ENCODE measurements around the gene MYT1.

MYT1 gene

DNA sequence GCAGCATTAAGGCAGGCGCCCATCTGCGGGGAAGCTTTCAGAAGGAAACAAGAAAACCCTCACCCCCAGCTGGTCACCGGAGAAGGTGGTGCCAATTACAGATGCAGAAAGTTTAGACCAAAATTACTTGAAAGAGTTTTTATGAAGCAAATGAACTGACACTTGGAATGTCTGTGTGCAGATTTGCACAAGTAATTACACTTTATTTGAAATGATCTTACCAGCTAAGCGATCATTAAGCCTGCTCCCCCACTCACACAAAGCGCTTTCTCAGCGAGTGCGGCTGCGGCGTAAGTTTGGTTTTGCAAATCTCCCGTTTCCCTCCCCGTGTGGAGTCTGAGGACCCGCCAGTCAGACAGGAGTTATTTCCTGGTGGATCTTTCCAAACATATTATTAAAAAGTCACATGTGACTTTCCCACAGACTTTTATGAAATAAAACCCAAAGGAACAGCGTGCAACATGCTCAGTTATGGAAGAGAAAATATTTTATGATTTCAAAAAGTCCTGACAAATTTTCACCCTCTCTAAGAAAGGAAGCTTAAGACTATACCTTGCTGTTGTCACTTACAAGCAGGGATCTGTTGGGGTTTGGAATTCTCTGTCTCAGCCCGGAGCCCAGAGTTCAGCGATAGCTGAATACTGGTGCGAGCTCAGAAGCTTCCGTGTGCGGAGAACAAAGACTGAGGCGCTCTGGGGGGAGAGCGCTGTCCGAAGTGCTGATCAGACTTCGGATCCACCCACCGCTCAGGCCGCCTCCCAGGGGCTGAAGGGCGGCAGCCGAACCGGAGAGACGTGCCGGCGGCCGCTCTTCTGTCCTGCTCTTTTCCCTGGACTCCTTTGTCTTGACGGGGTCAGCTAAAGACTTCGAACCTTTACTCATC lies 2.7 kb upstream of the MYT1 start:
- Histone ChIP-seq H3K9me3 (no peaks in the 10 kb centered on the region), H3K4me1 (no peaks in the 10 kb centered on the region), H3K27me3 (peaks cover 0 to 87% of the 10 kb centered on the region in 2 donors), H3K4me3 (no peak overlapping the region), H3K36me3 (no peaks in the 10 kb centered on the region), H3K27ac (no peak overlapping the region)
- TF ChIP-seq, protein P1, sequence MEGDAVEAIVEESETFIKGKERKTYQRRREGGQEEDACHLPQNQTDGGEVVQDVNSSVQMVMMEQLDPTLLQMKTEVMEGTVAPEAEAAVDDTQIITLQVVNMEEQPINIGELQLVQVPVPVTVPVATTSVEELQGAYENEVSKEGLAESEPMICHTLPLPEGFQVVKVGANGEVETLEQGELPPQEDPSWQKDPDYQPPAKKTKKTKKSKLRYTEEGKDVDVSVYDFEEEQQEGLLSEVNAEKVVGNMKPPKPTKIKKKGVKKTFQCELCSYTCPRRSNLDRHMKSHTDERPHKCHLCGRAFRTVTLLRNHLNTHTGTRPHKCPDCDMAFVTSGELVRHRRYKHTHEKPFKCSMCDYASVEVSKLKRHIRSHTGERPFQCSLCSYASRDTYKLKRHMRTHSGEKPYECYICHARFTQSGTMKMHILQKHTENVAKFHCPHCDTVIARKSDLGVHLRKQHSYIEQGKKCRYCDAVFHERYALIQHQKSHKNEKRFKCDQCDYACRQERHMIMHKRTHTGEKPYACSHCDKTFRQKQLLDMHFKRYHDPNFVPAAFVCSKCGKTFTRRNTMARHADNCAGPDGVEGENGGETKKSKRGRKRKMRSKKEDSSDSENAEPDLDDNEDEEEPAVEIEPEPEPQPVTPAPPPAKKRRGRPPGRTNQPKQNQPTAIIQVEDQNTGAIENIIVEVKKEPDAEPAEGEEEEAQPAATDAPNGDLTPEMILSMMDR (IDR thresholded peaks at IDR 0.05) = no peak
- DNase-seq = no peak
- intact Hi-C loops (cut with DNase I; ENCODE audit: low total_unique reads) = no loop called here

DNA sequence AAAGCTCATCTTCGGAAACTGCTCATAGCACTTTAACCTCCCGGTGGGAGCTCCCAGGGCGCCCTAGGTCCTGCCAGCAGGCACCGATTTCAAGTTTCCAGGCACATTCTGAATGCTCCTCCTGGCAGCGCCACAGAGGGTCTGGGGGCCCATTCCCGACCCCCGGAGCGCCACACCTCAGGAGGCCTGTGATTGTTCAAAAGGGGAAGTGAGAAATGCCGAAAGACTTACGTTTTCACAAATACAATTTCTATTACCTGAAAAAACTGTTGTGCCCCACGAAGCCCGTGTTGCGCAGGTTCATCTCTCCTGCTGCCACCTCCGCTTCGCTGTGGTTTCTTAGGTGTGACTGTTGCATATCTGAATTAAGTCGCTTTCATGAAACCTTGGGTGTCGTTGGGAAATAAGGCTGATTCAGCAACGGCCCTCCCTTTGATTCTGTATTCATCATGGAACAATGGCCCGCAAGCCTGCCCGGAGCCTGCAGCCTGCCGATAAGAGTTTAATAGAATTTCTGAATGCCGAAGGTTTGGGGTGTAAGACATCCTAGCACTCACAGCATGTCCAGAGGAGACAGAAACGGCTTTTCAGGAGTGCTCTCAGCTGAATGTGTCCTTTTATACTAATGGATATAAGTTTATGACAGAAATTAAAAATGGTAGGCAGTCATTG lies 1.9 kb upstream of the MYT1 start:
- Histone ChIP-seq H3K27me3 (peaks cover 0 to 87% of the 10 kb centered on the region in 2 donors), H3K27ac (no peak overlapping the region), H3K4me3 (no peak overlapping the region), H3K36me3 (no peaks in the 10 kb centered on the region), H3K9me3 (no peaks in the 10 kb centered on the region), H3K4me1 (no peaks in the 10 kb centered on the region)
- intact Hi-C loops (cut with DNase I; ENCODE audit: low total_unique reads) = no loop called here
- TF ChIP-seq, protein P1 (IDR thresholded peaks at IDR 0.05) = no peak
- DNase-seq = no peak

DNA sequence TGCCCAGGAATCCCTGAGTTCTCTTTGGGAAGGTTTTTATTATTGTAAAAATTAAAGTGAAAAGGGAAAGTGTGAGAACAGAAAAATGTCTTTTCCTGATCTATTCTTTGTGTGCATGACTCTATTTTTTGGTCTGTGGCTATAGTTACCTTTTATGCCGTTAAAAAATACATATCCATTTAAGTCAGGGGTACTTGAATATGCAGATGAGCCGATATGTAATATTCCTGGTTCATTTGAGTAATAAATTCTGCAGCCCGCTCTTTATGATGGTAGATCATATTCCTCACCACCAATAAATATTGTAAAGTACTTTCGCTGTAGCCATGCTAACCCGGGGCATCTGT lies 503 bp upstream of the MYT1 start:
- no peak overlapping the region for H3K27ac ChIP-seq
- TF ChIP-seq, protein P1 (IDR thresholded peaks at IDR 0.05) = no peak
- H3K36me3 ChIP-seq = no peaks in the 10 kb centered on the region
- no peaks in the 10 kb centered on the region for H3K9me3 ChIP-seq
- intact Hi-C loops (cut with DNase I; ENCODE audit: low total_unique reads) = no loop called here
- H3K27me3 ChIP-seq = peaks cover 0 to 85% of the 10 kb centered on the region in 2 donors
- no peak overlapping the region for H3K4me3 ChIP-seq
- no peaks in the 10 kb centered on the region for H3K4me1 ChIP-seq
- no peak for DNase-seq

DNA sequence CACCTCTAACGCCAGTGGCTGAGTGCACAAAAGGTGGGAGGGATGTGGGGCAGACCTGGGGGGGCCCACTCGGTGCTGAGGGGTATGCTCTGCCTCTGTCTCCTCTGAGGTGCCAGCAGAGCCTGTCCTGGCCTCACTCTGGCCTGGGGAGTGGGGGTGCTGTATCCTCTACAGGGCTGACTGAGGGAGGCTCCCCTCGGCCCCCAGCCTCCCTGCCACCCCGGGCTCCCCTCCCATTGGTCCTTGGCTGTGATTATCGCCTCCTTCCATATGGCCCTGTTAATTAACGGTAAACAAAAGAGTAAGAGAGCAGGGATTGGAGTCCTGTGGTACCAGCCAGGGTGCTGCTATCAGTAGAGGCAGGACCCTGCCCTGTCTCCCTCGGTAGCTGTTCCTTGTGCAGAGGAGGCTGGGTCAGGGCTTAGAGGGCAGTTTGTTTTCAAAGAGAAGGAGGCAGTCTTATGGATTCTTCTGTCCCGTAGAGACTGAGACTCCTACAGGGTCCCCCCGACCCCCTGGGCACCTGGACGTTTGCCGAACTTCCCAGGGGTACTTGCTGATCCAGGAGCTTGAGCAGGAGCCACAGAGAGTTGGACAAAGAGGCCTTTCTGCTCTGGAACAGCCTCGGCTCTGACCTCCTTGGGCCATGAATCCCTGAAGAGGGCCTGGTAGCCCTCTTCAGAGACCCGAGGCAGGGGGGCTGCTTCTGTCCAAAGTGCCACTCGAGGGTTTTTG lies 1.8 kb downstream of the MYT1 start:
- Histone ChIP-seq H3K4me1 (no peaks in the 10 kb centered on the region), H3K9me3 (no peaks in the 10 kb centered on the region), H3K4me3 (no peak overlapping the region), H3K36me3 (no peaks in the 10 kb centered on the region), H3K27me3 (peaks cover 0 to 78% of the 10 kb centered on the region in 2 donors), H3K27ac (no peak overlapping the region)
- no peak for DNase-seq
- TF ChIP-seq, protein P1 (IDR thresholded peaks at IDR 0.05) = no peak
- intact Hi-C loops (cut with DNase I; ENCODE audit: low total_unique reads) = no loop called here

DNA sequence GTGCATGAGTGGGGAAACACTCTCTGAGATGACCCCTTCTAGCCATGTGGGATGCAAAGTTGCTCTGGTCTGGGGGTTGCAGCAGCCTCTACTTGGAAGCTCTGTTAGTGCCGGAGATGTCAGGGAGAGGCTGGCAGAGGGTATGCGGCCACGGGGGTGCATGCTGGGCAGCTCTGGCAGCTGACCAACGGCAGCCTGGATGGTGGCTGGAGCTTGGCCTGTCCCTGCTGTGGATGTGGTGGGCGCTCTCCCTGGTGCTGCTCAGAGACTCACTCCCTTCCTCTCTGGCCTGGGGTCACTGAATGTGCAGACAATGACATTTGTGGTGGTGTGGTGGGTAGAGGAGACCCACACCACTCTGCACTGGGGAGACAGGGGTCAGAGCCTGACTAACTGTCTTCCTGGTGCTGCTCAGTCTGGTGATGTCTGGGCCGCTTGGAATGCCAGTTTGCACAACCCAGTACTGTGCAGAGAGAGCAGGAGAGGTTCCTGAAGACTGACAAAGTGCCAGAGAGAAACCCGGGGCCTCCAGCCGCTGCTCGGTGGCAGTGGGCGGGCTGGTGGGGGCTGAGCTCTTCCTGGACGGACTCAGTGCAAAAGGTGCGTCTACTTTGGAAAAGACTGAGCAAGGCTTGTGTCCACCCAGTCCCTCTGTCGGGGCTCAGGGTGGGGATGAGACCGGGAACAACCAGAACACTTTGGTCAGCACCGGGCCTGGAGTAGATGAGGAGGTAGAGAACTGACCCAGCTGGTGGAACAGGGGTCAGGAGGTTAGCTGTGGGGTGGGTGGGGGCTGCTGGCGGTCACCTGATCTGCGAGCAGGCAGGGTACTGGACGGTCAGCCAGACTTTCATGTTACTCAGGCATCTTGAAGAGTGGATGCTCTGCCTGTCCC lies 2.7 kb downstream of the MYT1 start:
- Histone ChIP-seq H3K36me3 (no peaks in the 10 kb centered on the region), H3K4me3 (no peak overlapping the region), H3K27ac (no peak overlapping the region), H3K9me3 (no peaks in the 10 kb centered on the region), H3K27me3 (peaks cover 0 to 76% of the 10 kb centered on the region in 2 donors), H3K4me1 (no peaks in the 10 kb centered on the region)
- DNase-seq = no peak
- intact Hi-C loops (cut with DNase I; ENCODE audit: low total_unique reads) = no loop called here
- TF ChIP-seq, protein P1 (IDR thresholded peaks at IDR 0.05) = no peak

Measured in tibial artery (tissue), 4 donors.